T-cell (primary cell): ENCODE results near the gene FADS2. TPM values are rescaled to one million over a fixed set of nuclear protein-coding genes. Genes with fewer than 3 reads are reported as not detected.

Source experiments
- ATAC-seq, 4 experiments: fragments of 200-7000 bp in 3 of 4; fragments of 150-1000 bp in 1 of 4; cut with Tn5 transposase; replicated peaks in 1 of 4; 1 replicate in 3 of 4; 2 replicates in 1 of 4; pipeline ENCODE4 v1.10.0; 2021; ENCODE audit warnings: moderate library complexity in 3 of 4, mild to moderate bottlenecking in 2 of 4, moderate number of reproducible peaks in 1 of 4
- CTCF ChIA-PET, 2 donors: fragments of 300-600 bp; sonication (Branson Sonifier 250); formaldehyde crosslinking; loops; one replicate each; lab custom pipeline; 2022; ENCODE audit warnings: antibody characterized with exemption in 2 of 2; lab: Charles Lee
- POLR2A ChIA-PET, 2 donors: fragments of 300-600 bp; sonication (Branson Sonifier 250); formaldehyde crosslinking; loops; one replicate each; lab custom pipeline; 2022; ENCODE audit warnings: antibody characterized with exemption in 2 of 2; lab: Charles Lee
- DNase-seq, 35 experiments: peaks; one replicate each; pipeline versions ENCODE4 v3.0.0 to v3.0.0-alpha.2; 2013 to 2023
- H3K27ac ChIP-seq: one replicate; pipeline ENCODE4 v1.5.1; 2013; ENCODE audit warnings: low read length
- H3K27me3 ChIP-seq, 2 experiments: replicated peaks in 1 of 2; 1 replicate in 1 of 2; 2 replicates in 1 of 2; pipeline versions ENCODE4 v1.6.1 to v1.7.0; 2013; ENCODE audit warnings: low read length in 1 of 2, mixed read lengths in 1 of 2; ENCODE audit not compliant: control insufficient read depth in 2 of 2, insufficient read depth in 2 of 2; ENCODE audit errors: extremely low read depth in 1 of 2
- H3K36me3 ChIP-seq, 2 donors: 1 replicate in 1 of 2; 2 replicates in 1 of 2; pipeline versions ENCODE4 v1.6.1 to v1.7.0; 2013; ENCODE audit warnings: low read length in 1 of 2; ENCODE audit not compliant: control insufficient read depth in 2 of 2, insufficient read depth in 1 of 2; ENCODE audit errors: extremely low read depth in 1 of 2
- H3K4me1 ChIP-seq, 2 experiments: 1 replicate in 1 of 2; 2 replicates in 1 of 2; pipeline versions ENCODE4 v1.6.1 to v1.7.0; 2013; ENCODE audit warnings: low read length in 2 of 2, mixed read lengths in 1 of 2; ENCODE audit not compliant: insufficient read depth in 2 of 2, control insufficient read depth in 1 of 2; ENCODE audit errors: extremely low read depth in 1 of 2
- H3K4me3 ChIP-seq, 2 donors: 1 replicate in 1 of 2; 2 replicates in 1 of 2; pipeline versions ENCODE4 v1.5.1 to v1.7.0; 2013; ENCODE audit warnings: mild to moderate bottlenecking in 2 of 2, low read length in 1 of 2, moderate library complexity in 1 of 2; ENCODE audit not compliant: control insufficient read depth in 1 of 2; ENCODE audit errors: extremely low read depth in 1 of 2
- H3K9me3 ChIP-seq: 2 replicates; pipeline ENCODE4 v1.7.0; 2013
- H3K27ac Mint-ChIP-seq, 2 donors: one replicate each; pipeline ENCODE4 v1.8.0; 2020 to 2021; ENCODE audit warnings: mild to moderate bottlenecking in 2 of 2, mixed read lengths in 2 of 2
- H3K27me3 Mint-ChIP-seq, 2 donors: one replicate each; pipeline ENCODE4 v1.8.0; 2021 to 2022; ENCODE audit warnings: mixed read lengths in 2 of 2
- H3K36me3 Mint-ChIP-seq: one replicate; pipeline ENCODE4 v1.8.0; 2021; ENCODE audit warnings: mixed read lengths
- H3K4me1 Mint-ChIP-seq, 3 donors: one replicate each; pipeline ENCODE4 v1.8.0; 2020 to 2022; ENCODE audit warnings: mixed read lengths in 3 of 3, mild to moderate bottlenecking in 1 of 3
- H3K4me3 Mint-ChIP-seq, 3 donors: one replicate each; pipeline ENCODE4 v1.8.0; 2020 to 2022; ENCODE audit warnings: mild to moderate bottlenecking in 3 of 3, mixed read lengths in 3 of 3, moderate library complexity in 3 of 3
- H3K9me3 Mint-ChIP-seq, 3 donors: one replicate each; pipeline ENCODE4 v1.8.0; 2020 to 2022; ENCODE audit warnings: mixed read lengths in 3 of 3
- WGBS: methylation state at CpG from one replicate; pipeline ENCODE4 v1.1.5; 2013; ENCODE audit warnings: missing lambda C conversion rate; ENCODE audit not compliant: insufficient coverage; 5-methylcytosine and 5-hydroxymethylcytosine counted together
- total RNA-seq, 35 experiments: library from RNA in 6 of 35; stranded (reverse) in 6 of 35; fragments of 120-200 nt in 1 of 35; gene quantifications; one replicate each; pipeline versions ENCODE4 v1.2.1 to v1.2.4 and lab custom pipeline; 2013 to 2026

Gene FADS2
- total RNA-seq, 5 donors from 2014 or later (not counting 1 experiment from before 2014, with no cell fraction given), result 1.9 to 20.9 (median 2.7) TPM

DNA sequence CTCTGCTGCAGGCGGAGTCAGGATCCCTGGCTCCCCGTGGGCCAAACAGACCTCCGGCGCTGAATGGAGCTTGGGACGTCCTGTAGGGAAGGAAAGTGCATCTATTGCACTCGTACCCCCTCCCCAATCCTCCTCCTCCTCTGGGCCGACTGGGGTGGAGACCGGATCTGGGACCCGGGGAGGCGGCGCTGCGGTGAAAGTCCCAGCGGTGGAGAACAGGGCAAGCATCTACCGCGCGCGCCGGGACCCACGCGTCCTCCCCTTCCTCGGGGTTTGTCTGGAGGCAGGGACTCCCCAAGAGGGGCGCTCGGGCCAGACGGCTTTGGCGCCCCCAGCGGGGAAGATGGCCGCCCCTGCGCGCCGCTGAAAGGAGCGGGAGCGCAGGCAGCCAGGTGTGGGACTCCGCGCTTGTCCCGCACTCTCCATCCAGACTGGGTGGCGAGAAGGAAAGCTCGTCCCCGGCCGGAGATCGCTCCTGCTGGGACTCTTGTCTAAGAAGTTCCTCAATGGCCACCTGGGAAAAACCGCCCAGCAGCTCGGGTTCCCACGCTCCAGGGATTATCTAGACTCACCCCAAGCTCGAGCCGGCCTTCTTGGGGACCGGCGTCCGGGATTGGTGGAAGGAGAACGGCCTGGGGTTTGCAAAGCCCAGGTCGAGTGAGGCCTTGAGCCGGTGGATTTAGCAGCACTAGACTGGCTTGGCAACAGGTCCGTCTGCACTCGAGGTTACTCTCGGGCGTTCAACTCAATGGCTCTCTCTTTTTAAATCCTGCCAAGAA, 718 bp downstream of the FADS2 start:
- 14% methylated on average over 48 of the region's 55 CpGs for WGBS
- Histone ChIP-seq H3K27ac (no peak overlapping the region), H3K27me3 (peaks cover 0 to 37% of the 10 kb centered on the region in 2 experiments), H3K9me3 (no peaks in the 10 kb centered on the region), H3K36me3 (no peaks in the 10 kb centered on the region), H3K4me3 (peak overlapping the region; percentile 51 to 76), H3K4me1 (peaks cover 25 to 30% of the 10 kb centered on the region in 2 experiments)
- no peaks in the 10 kb centered on the region for H3K9me3 Mint-ChIP-seq
- H3K27me3 Mint-ChIP-seq, result peaks cover 0 to 44% of the 10 kb centered on the region in 2 donors
- H3K4me1 Mint-ChIP-seq, result peaks cover 23 to 55% (median 25%) of the 10 kb centered on the region in 3 donors
- DNase-seq (peak in 14 of 35 experiments; percentile 12 to 53 (median 22)), ATAC-seq (peak; percentile 37 to 54 (median 44))
- CTCF ChIA-PET, result interaction anchor here in 1 of 2 donors (1.2 kb wide), 1 partner anchor 32 kb away, joined by 4 read pairs; no protein-coding TSS in a partner anchor
- POLR2A ChIA-PET, result no interaction called here
- H3K4me3 Mint-ChIP-seq, result peak overlapping the region; percentile 75 to 85 (median 78)
- H3K36me3 Mint-ChIP-seq, result no peaks in the 10 kb centered on the region
- no peak overlapping the region for H3K27ac Mint-ChIP-seq

DNA sequence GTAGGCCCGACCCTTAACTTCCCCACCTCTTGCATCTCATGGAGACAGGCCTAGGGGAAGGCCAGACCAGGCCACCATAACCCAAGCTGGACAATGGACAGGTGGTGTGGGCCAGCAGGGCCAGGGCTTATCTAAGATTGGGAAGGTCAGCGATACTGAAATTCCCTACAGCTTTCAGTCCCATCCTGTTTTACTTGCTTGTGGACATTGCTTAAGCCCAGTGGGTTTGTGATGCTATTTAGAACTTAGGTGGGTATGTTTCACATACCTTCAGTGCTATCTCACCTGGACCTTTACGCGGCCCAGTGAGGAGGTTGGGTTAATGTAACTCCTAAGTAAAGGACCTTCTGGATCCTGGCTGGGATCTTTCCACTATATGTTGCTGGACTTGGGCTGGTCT, 1.7 kb downstream of the FADS2 start:
- H3K27ac ChIP-seq, result no peak overlapping the region
- no peak overlapping the region for H3K27ac Mint-ChIP-seq
- peaks cover 32 to 64% (median 35%) of the 10 kb centered on the region in 3 donors for H3K4me1 Mint-ChIP-seq
- ChIA-PET CTCF (no interaction called here), POLR2A (no interaction called here)
- H3K4me3 ChIP-seq, result no peak overlapping the region
- no peaks in the 10 kb centered on the region for H3K36me3 ChIP-seq
- H3K27me3 ChIP-seq, result peaks cover 0 to 44% of the 10 kb centered on the region in 2 experiments
- WGBS, result no CpG with 5 or more reads among the region's 4 CpGs
- H3K4me1 ChIP-seq, result peaks cover 31 to 40% of the 10 kb centered on the region in 2 experiments
- H3K36me3 Mint-ChIP-seq, result no peaks in the 10 kb centered on the region
- no peaks in the 10 kb centered on the region for H3K9me3 ChIP-seq
- H3K4me3 Mint-ChIP-seq, result peak overlapping the region in 1 of 3 donors; percentile 85
- DNase-seq (no peak), ATAC-seq (no peak)
- H3K27me3 Mint-ChIP-seq, result peaks cover 0 to 44% of the 10 kb centered on the region in 2 donors
- no peaks in the 10 kb centered on the region for H3K9me3 Mint-ChIP-seq

DNA sequence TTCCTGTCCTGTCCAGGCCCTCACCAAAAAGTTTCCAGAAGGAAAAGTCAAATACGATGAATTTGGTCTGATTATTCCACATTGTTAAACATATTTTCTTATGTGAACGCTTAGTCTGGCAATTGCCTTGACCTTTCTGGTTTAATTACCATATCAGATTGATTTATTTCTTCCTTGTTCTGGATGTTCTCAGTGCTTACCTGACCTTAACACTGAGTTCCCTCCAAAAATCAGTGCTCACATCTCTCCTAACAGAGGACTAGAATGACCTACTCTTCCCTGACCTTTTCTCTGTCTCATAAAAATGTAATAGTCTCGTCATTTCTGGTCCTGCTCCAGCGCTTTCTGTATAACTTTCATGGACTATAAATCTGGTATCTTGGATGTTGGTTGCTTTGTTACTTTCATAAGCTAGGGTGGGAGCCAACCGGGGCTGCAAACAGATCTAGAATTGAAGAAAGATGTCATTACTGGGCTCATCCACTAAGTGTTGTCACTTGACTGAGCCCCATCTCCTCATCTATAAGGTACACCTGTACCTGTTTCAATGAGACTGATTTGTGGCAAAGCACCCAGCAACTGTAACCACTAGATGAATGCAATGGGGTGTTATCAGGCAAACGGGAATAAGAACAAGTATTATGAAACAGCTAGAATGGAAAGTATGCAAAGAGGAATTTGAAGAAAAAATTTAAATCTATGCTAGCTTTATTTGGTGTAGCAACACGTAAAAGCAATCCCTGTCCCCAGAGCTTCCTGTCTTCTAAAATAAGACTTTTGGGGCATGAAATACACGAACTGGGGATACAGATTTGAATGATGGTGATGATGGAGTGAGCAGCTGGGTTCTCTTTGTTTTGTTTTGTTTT, 2.4 kb downstream of the FADS2 start:
- Mint-ChIP-seq H3K27me3 (peaks cover 0 to 44% of the 10 kb centered on the region in 2 donors), H3K4me3 (peak overlapping the region in 1 of 3 donors; percentile 47), H3K36me3 (no peaks in the 10 kb centered on the region), H3K9me3 (no peaks in the 10 kb centered on the region), H3K4me1 (peaks cover 35 to 71% (median 39%) of the 10 kb centered on the region in 3 donors), H3K27ac (no peak overlapping the region)
- no peaks in the 10 kb centered on the region for H3K36me3 ChIP-seq
- WGBS, result 79% methylated on average over 2 of the region's 8 CpGs
- ChIA-PET POLR2A (interaction anchor here in 1 of 2 donors (0.8 kb wide), 1 partner anchor 736 kb away, joined by 6 read pairs; no protein-coding TSS in a partner anchor), CTCF (no interaction called here)
- DNase-seq, result no peak
- peaks cover 0 to 44% of the 10 kb centered on the region in 2 experiments for H3K27me3 ChIP-seq
- no peak overlapping the region for H3K4me3 ChIP-seq
- no peak overlapping the region for H3K27ac ChIP-seq
- ATAC-seq, result no peak
- H3K4me1 ChIP-seq, result peaks cover 34 to 47% of the 10 kb centered on the region in 2 experiments
- no peaks in the 10 kb centered on the region for H3K9me3 ChIP-seq

DNA sequence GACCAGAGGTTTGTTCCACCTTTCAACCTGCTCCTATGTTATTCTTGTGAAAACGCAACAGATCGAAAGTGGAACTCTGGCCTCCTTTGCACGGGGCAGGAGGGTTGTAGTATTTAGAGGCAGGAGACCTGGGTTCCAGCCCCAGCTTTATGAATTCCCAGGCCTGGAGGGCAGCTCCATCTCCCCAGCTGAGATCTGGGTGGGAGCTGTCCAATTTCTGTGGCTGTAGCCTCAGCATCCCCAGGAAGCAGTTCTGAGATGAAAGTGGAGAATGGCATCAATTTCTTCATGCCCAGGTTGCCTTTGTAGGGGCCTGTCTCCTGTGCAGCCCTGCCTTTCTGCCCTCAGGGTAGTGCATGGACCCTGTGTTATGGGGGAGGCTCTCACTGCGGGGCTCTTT, 4.1 kb downstream of the FADS2 start:
- no peak for ATAC-seq
- H3K27ac Mint-ChIP-seq, result no peak overlapping the region
- DNase-seq, result no peak
- no peak overlapping the region for H3K27ac ChIP-seq
- ChIA-PET POLR2A (no interaction called here), CTCF (no interaction called here)
- H3K36me3 ChIP-seq, result no peaks in the 10 kb centered on the region
- no peak overlapping the region for H3K4me3 ChIP-seq
- peaks cover 35 to 69% (median 39%) of the 10 kb centered on the region in 3 donors for H3K4me1 Mint-ChIP-seq
- H3K9me3 Mint-ChIP-seq, result no peaks in the 10 kb centered on the region
- peaks cover 0 to 32% of the 10 kb centered on the region in 2 donors for H3K27me3 Mint-ChIP-seq
- no peaks in the 10 kb centered on the region for H3K9me3 ChIP-seq
- peaks cover 33 to 47% of the 10 kb centered on the region in 2 experiments for H3K4me1 ChIP-seq
- WGBS, result 72% methylated on average over 2 of the region's 4 CpGs
- H3K27me3 ChIP-seq, result peaks cover 0 to 37% of the 10 kb centered on the region in 2 experiments
- no peak overlapping the region for H3K4me3 Mint-ChIP-seq
- H3K36me3 Mint-ChIP-seq, result no peaks in the 10 kb centered on the region

DNA sequence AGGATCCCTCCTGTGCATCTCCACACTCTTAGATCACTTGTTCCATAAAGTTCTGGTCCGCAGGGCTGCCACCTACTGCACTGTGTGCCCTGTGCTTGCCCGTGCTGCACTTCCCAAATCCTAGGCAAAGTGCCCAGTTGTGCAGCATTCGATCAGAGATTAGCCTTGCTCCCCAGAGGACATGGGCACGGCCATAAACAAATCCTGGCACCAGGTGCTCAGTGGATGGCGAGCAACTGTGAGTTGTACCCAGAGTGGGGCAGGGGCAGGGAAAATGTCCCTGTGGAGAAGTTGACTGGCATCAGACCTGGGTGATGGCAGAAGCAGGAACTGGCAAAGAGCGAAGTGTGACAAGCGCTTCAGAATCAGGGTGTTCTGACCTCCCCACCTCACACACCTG, 4.7 kb downstream of the FADS2 start:
- H3K4me3 Mint-ChIP-seq, result no peak overlapping the region
- Histone ChIP-seq H3K9me3 (no peaks in the 10 kb centered on the region), H3K27me3 (peaks cover 0 to 32% of the 10 kb centered on the region in 2 experiments), H3K4me3 (no peak overlapping the region), H3K4me1 (peaks cover 29 to 43% of the 10 kb centered on the region in 2 experiments), H3K36me3 (no peaks in the 10 kb centered on the region), H3K27ac (no peak overlapping the region)
- ChIA-PET CTCF (no interaction called here), POLR2A (no interaction called here)
- no peaks in the 10 kb centered on the region for H3K36me3 Mint-ChIP-seq
- H3K27ac Mint-ChIP-seq, result no peak overlapping the region
- DNase-seq, result no peak
- peaks cover 0 to 30% of the 10 kb centered on the region in 2 donors for H3K27me3 Mint-ChIP-seq
- WGBS, result 88% methylated on average over 5 of the region's 7 CpGs
- no peak for ATAC-seq
- H3K9me3 Mint-ChIP-seq, result no peaks in the 10 kb centered on the region
- H3K4me1 Mint-ChIP-seq, result peaks cover 34 to 68% (median 37%) of the 10 kb centered on the region in 3 donors

DNA sequence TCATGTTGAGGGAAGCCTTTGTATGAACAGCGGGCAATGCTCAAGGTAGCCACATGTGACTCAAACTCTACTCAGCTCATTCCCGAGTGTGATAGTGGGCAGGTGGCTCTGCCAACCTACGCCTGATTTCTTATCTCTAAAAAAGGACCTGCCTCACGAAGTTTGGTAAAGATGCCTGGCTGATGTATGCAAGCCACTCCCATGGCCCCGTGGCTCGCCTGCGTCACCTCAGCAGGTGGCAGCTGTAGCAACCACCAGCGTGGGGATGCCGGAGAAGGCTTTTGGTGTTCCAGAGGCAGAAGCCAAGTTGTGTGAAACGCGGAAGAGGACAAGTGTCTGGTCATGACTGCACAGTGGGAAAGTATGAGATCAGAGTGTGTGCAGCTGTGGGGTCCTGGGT, 5.4 kb downstream of the FADS2 start:
- no peaks in the 10 kb centered on the region for H3K9me3 Mint-ChIP-seq
- no peaks in the 10 kb centered on the region for H3K36me3 ChIP-seq
- no peak overlapping the region for H3K4me3 ChIP-seq
- no peak overlapping the region for H3K27ac ChIP-seq
- peak in 1 of 4 experiments; percentile 72 for ATAC-seq
- H3K4me1 ChIP-seq, result peaks cover 29 to 36% of the 10 kb centered on the region in 2 experiments
- H3K27me3 ChIP-seq, result peaks cover 0 to 28% of the 10 kb centered on the region in 2 experiments
- no peak overlapping the region for H3K27ac Mint-ChIP-seq
- H3K9me3 ChIP-seq, result no peaks in the 10 kb centered on the region
- WGBS, result 73% methylated on average over 10 of the region's 11 CpGs
- ChIA-PET POLR2A (no interaction called here), CTCF (no interaction called here)
- no peaks in the 10 kb centered on the region for H3K36me3 Mint-ChIP-seq
- peaks cover 0 to 25% of the 10 kb centered on the region in 2 donors for H3K27me3 Mint-ChIP-seq
- H3K4me3 Mint-ChIP-seq, result peak overlapping the region in 1 of 3 donors; percentile 61
- DNase-seq, result peak in 7 of 35 experiments; percentile 19 to 62 (median 37)
- peaks cover 32 to 65% (median 32%) of the 10 kb centered on the region in 3 donors for H3K4me1 Mint-ChIP-seq
